ENCODE results near the gene SPEF2. TPM values are rescaled to one million over a fixed set of nuclear protein-coding genes. Genes with fewer than 3 reads are reported as not detected.
"Not testable (repeated sequence)": the region's sequence is repeated elsewhere in the genome, so short reads cannot be mapped to it uniquely, and the experiment has no call there.

SPEF2 gene
- total RNA-seq, 2 experiments from 2014 or later: 14.1 to 14.6 TPM

DNA sequence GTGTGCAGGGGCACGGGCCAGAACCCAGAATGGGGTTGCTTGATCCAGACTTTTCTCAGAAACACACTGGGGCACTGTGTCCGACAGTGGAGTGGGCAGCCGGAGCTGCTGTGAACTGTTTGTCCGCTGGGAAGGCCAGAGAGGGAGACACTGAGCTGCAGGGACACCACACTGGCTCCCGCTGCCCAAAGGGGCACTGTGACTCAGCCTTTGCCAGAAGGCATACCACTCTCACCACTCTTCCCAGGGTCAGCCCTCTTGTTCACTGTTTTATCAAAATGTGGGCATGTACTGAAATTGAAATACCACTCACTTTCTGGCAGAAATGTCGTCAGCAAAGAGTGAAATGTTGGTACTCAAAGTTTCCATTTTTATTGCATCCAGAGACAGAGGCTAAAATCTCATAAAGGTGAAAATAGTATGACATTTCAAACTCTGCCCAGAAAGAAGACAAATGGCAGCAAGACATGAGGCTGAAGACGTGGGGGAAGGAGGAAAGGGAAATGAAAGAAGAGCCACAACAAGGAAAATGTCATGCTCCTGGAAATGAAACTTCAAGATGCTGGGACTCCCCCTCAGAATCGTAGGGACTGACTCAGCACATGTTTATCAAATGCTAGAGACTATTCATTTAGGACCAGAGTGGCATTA, 234.5 kb downstream of the SPEF2 start:
- peak overlapping the region; percentile 99 for H3K27ac Mint-ChIP-seq
- POLR2A ChIA-PET: interaction anchor here (0.6 to 7.5 kb wide), 13 partner anchors 12 to 68 kb away, joined by 3 to 64 read pairs (median 4); no protein-coding TSS in a partner anchor
- peak overlapping the region; percentile 89 for H3K4me3 Mint-ChIP-seq

DNA sequence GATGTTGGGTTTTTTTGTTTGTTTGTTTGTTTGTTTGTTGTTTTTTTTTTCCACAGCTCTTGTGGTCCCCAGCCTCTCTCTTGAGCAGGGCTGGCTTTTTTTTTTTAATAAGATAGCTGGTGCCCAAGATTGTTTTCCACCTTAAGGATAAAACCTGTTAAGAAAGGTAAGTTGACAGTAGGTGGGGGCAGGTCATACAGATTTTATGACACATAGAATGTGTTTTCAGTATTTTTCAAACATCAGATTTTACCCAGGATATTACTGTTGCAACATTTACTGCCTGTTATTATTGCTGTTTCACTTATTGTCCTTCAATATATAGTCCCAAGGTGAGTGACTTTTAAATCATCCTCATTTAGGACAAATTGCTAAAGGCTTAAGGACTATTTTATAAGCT, 235.1 kb downstream of the SPEF2 start:
- peaks cover 62% of the 10 kb centered on the region for H3K36me3 Mint-ChIP-seq (ENCODE audit: low read depth)

More for the DNA sequence above, 234.5 kb downstream of the SPEF2 start:
- DNase-seq (peak; percentile 74), ATAC-seq (peak; percentile 43)
- intact Hi-C loops (cut with DNase I, micrococcal nuclease): loop anchor here (1.0 to 5.0 kb wide), 11 partner anchors 16 to 793 kb away; no protein-coding TSS in a partner anchor
- H3K4me1 Mint-ChIP-seq: peaks cover 68% of the 10 kb centered on the region
- H3K9me3 Mint-ChIP-seq (ENCODE audit: low read depth): peaks cover 10% of the 10 kb centered on the region
- no peaks in the 10 kb centered on the region for H3K27me3 Mint-ChIP-seq
- CTCF ChIA-PET: interaction anchor here (0.6 to 5.3 kb wide), 14 partner anchors 11 to 201 kb away, joined by 3 to 24 read pairs (median 4); no protein-coding TSS in a partner anchor
- H3K36me3 Mint-ChIP-seq (ENCODE audit: low read depth): peaks cover 62% of the 10 kb centered on the region

DNA sequence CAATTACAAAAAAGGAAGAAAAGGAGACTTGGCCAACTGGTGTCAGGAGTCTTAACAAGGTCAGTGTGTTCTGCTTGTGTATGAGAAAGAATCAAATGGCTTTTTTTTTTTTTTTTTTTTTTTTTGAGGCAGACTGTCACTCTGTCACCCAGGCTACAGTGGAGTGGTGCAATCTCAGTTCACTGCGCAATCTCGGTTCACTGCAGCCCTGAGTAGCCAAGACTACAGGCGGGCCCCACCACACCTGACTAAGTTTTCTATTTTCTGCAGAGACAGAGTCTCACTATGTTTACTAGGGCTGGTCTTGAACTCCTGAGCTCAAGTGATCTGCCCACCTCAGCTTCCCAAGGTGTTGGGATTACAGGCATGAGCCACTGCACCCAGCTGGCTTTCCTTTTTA, 236.0 kb downstream of the SPEF2 start:
- peak overlapping the region; percentile 89 for H3K4me3 Mint-ChIP-seq

More for the DNA sequence above, 235.1 kb downstream of the SPEF2 start:
- POLR2A ChIA-PET: interaction anchor here (0.6 to 7.5 kb wide), 14 partner anchors 10 to 68 kb away, joined by 3 to 64 read pairs (median 5); no protein-coding TSS in a partner anchor
- CTCF ChIA-PET: interaction anchor here (0.6 to 5.3 kb wide), 13 partner anchors 10 to 202 kb away, joined by 3 to 24 read pairs (median 5); no protein-coding TSS in a partner anchor
- intact Hi-C loops (cut with DNase I, micrococcal nuclease): loop anchor here (1.0 to 5.0 kb wide), 11 partner anchors 16 to 794 kb away; no protein-coding TSS in a partner anchor
- DNase-seq (no peak), ATAC-seq (peak; percentile 0)
- peaks cover 70% of the 10 kb centered on the region for H3K4me1 Mint-ChIP-seq
- H3K27ac Mint-ChIP-seq: peak overlapping the region; percentile 99
- H3K4me3 Mint-ChIP-seq: peak overlapping the region; percentile 89
- peaks cover 5% of the 10 kb centered on the region for H3K9me3 Mint-ChIP-seq (ENCODE audit: low read depth)
- no peaks in the 10 kb centered on the region for H3K27me3 Mint-ChIP-seq

DNA sequence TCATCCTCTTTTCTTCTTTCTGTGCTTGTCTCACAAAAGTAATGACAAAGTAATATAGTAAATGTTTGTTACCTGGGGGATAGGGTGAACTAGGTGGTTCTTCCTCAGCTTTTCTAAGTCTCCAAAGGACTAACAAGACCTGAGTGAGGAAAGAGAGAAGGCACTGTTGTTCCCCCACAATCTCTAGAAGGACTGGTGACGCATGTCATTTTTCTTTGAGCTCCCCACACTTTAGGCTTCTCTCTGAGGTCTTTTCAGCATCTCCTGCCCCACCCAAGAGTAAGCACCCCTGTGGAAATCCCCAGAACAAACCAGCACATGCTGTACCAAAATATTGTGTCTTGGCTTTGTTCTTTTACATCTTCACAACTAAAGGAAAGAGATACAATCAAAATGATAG, 236.6 kb downstream of the SPEF2 start:
- POLR2A ChIA-PET: interaction anchor here (0.6 to 7.5 kb wide), 21 partner anchors 9 to 135 kb away, joined by 3 to 64 read pairs (median 5); no protein-coding TSS in a partner anchor
- Mint-ChIP-seq H3K4me1 (peaks cover 70% of the 10 kb centered on the region), H3K27me3 (no peaks in the 10 kb centered on the region), H3K9me3 (ENCODE audit: low read depth) (no peaks in the 10 kb centered on the region), H3K4me3 (peak overlapping the region; percentile 89), H3K27ac (peak overlapping the region; percentile 99), H3K36me3 (ENCODE audit: low read depth) (peaks cover 65% of the 10 kb centered on the region)
- CTCF ChIA-PET: interaction anchor here (0.6 to 5.3 kb wide), 14 partner anchors 26 to 363 kb away, joined by 3 to 24 read pairs (median 4); no protein-coding TSS in a partner anchor
- DNase-seq (peak; percentile 74), ATAC-seq (peak; percentile 34)
- intact Hi-C loops (cut with DNase I, micrococcal nuclease): loop anchor here in 1 of 2 experiments (5.0 kb wide), 1 partner anchor 202 kb away; no protein-coding TSS in a partner anchor

More for the DNA sequence above, 236.0 kb downstream of the SPEF2 start:
- Mint-ChIP-seq H3K36me3 (ENCODE audit: low read depth) (peaks cover 62% of the 10 kb centered on the region), H3K9me3 (ENCODE audit: low read depth) (no peaks in the 10 kb centered on the region), H3K4me1 (peaks cover 68% of the 10 kb centered on the region), H3K27me3 (no peaks in the 10 kb centered on the region), H3K27ac (peak overlapping the region; percentile 99)
- intact Hi-C loops (cut with DNase I, micrococcal nuclease): loop anchor here (2.0 to 5.0 kb wide), 4 partner anchors 117 to 795 kb away; no protein-coding TSS in a partner anchor
- POLR2A ChIA-PET: interaction anchor here (0.6 to 7.5 kb wide), 18 partner anchors 10 to 134 kb away, joined by 3 to 64 read pairs (median 6); no protein-coding TSS in a partner anchor
- DNase-seq (peak; percentile 81), ATAC-seq (peak; percentile 31)
- CTCF ChIA-PET: interaction anchor here (0.6 to 5.3 kb wide), 11 partner anchors 29 to 362 kb away, joined by 3 to 24 read pairs (median 6); no protein-coding TSS in a partner anchor

DNA sequence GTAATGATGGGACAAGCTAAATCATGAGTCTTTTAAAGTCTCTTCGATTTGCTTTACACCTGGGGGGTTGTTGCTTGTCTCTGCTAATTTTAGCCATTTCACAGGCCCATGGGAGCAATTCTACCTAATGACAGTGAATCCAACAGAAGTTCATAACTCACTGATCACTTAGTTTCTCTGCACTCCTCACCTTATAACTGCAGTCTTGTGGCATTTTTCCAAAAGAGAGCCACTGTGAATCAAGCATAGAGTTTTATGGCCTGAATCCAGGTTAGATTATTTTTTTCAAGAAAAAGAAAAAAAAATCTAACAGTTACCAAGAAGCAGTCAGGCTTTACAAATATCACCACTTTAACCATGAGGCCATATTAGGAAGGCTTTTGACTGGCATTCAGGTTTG, 237.5 kb downstream of the SPEF2 start:
- Mint-ChIP-seq H3K27ac (peak overlapping the region; percentile 99), H3K27me3 (no peaks in the 10 kb centered on the region), H3K4me1 (peaks cover 70% of the 10 kb centered on the region), H3K9me3 (ENCODE audit: low read depth) (no peaks in the 10 kb centered on the region), H3K36me3 (ENCODE audit: low read depth) (peaks cover 75% of the 10 kb centered on the region), H3K4me3 (peak overlapping the region; percentile 89)
- DNase-seq (no peak), ATAC-seq (no peak)
- POLR2A ChIA-PET: interaction anchor here (0.6 to 7.5 kb wide), 8 partner anchors 14 to 71 kb away, joined by 3 to 64 read pairs (median 8); no protein-coding TSS in a partner anchor
- intact Hi-C loops (cut with DNase I, micrococcal nuclease): loop anchor here in 1 of 2 experiments (5.0 kb wide), 1 partner anchor 1022 kb away; the partner anchor contains the start of gene NIPBL
- CTCF ChIA-PET: interaction anchor here (0.6 to 5.3 kb wide), 12 partner anchors 22 to 204 kb away, joined by 3 to 24 read pairs (median 3); no protein-coding TSS in a partner anchor

DNA sequence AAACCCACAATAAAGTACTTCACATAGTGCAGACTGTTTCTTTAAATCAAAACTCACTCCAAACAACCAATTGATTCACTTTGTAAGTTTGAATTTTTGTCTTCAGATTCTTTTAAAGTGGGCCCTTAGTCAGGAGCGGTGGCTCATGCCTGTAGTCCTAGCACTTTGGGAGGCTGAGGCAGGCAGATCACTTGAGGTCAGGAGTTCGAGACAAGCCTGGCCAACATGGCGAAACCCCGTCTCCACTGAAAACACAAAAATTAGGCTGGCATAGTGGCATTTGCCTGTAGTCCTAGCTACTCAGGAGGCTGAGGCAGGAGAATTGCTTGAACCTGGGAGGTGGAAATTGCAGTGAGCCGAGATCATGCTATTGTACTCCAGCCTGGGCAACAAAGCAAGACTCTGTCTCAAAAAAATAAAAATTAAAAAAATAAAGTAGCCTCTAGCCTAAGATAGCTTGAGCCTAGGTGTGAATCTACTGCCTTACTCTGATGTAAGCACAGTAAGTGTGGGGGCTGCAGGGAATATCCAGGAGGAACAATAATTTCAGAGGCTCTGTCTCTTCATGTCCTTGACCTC, 238.6 kb downstream of the SPEF2 start:
- Mint-ChIP-seq H3K4me1 (peaks cover 69% of the 10 kb centered on the region), H3K27ac (peak overlapping the region; percentile 99), H3K36me3 (ENCODE audit: low read depth) (peaks cover 83% of the 10 kb centered on the region), H3K4me3 (peak overlapping the region; percentile 89)
- intact Hi-C loops (cut with DNase I, micrococcal nuclease): loop anchor here (1.0 to 5.0 kb wide), 2 partner anchors 239 to 1021 kb away; partner anchors contain the start of genes NIPBL (in 1 of the 2) and SPEF2 (in 1 of the 2)
- not testable (repeated sequence) for H3K9me3 Mint-ChIP-seq (ENCODE audit: low read depth); ATAC-seq; DNase-seq; H3K27me3 Mint-ChIP-seq
- POLR2A ChIA-PET: interaction anchor here (0.6 to 7.5 kb wide), 12 partner anchors 18 to 185 kb away, joined by 3 to 64 read pairs (median 4); no protein-coding TSS in a partner anchor
- CTCF ChIA-PET: interaction anchor here (0.8 to 8.6 kb wide), 11 partner anchors 18 to 78 kb away, joined by 3 to 58 read pairs (median 6); no protein-coding TSS in a partner anchor

DNA sequence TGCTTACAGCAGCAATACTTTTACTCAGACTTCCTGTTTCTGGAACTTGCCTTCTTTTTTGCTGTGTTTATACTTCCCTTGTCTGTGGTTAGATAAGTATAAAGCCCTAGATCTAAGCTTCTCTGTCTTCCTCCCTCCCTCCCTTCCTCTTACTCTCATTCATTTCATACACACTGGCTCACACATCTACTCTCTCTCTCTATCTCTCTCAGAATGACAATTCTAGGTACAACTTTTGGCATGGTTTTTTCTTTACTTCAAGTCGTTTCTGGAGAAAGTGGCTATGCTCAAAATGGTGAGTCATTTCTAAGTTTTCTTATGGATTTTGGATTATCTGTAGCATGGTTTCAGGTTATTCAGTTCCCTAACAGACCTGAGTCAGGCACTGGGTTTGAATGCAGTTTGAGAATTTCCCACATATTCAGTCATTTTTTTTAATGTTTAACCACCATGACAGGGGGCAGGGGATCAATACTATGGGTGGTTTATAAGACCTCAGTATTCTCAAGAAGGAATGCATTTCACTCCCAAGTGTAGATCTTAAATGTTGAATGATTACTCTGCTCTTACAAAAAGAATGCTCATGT, 239.2 kb downstream of the SPEF2 start, which contains the start of gene IL7R:
Gene IL7R, plus strand, starts transcription at position 127 of the 587 bp plus-strand sequence. Its CDS starts 87 bp downstream, at position 214.
- peaks cover 89% of the 10 kb centered on the region for H3K36me3 Mint-ChIP-seq (ENCODE audit: low read depth)
- peaks cover 69% of the 10 kb centered on the region for H3K4me1 Mint-ChIP-seq
- no peaks in the 10 kb centered on the region for H3K9me3 Mint-ChIP-seq (ENCODE audit: low read depth)
- H3K27me3 Mint-ChIP-seq: no peaks in the 10 kb centered on the region
- intact Hi-C loops (cut with DNase I, micrococcal nuclease): loop anchor here (1.0 to 5.0 kb wide), 11 partner anchors 21 to 1020 kb away; partner anchors contain the start of genes NIPBL (in 1 of the 2) and SPEF2 (in 1 of the 2)
- peak within 1 kb of the TSS; percentile 99 for H3K27ac Mint-ChIP-seq
- POLR2A ChIA-PET: interaction anchor here (0.6 to 7.5 kb wide), 10 partner anchors 18 to 185 kb away, joined by 3 to 64 read pairs (median 4); no protein-coding TSS in a partner anchor
- CTCF ChIA-PET: interaction anchor here (0.8 to 8.6 kb wide), 10 partner anchors 19 to 78 kb away, joined by 3 to 58 read pairs (median 5); no protein-coding TSS in a partner anchor
- peak; percentile 56 for ATAC-seq
- peak within 1 kb of the TSS; percentile 89 for H3K4me3 Mint-ChIP-seq
- DNase-seq: no peak

DNA sequence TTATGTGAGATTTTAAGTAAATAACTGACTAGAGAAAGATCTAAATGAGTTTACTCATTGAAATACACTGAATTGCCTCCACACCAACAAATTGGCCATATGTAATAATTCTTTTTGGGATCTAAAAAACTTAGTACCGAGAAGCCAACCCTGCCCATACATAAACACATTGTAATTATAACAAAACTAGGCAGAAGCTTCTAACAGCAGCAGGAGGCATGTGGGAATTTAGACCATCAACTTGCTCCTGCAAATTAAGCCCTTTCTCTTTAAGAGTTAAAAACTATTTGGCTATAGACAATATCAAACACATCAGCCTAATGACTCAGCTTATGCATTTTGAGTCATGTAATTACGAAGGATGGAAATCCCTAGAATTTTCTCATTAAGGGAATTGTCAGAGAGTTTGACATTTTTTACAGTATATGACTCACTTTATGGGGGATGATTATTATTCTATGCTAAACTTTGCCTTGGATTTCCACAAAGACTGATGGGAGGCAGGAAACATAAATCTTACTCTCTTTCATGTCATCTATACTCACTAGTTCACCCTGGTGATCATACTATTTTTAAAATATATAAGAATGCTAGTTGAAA, 240.0 kb downstream of the SPEF2 start:
- intact Hi-C loops (cut with DNase I, micrococcal nuclease): loop anchor here (1.0 to 5.0 kb wide), 12 partner anchors 21 to 1020 kb away; partner anchors contain the start of gene NIPBL (in 1 of the 2)
- no peaks in the 10 kb centered on the region for H3K27me3 Mint-ChIP-seq
- H3K27ac Mint-ChIP-seq: peak overlapping the region; percentile 99
- DNase-seq (no peak), ATAC-seq (no peak)
- peaks cover 71% of the 10 kb centered on the region for H3K4me1 Mint-ChIP-seq
- CTCF ChIA-PET: interaction anchor here (0.9 to 8.6 kb wide), 12 partner anchors 12 to 79 kb away, joined by 3 to 58 read pairs (median 6); no protein-coding TSS in a partner anchor
- H3K36me3 Mint-ChIP-seq (ENCODE audit: low read depth): peaks cover 96% of the 10 kb centered on the region
- POLR2A ChIA-PET: interaction anchor here (0.7 to 7.5 kb wide), 8 partner anchors 19 to 72 kb away, joined by 3 to 64 read pairs (median 6); no protein-coding TSS in a partner anchor
- peak overlapping the region; percentile 89 for H3K4me3 Mint-ChIP-seq
- no peaks in the 10 kb centered on the region for H3K9me3 Mint-ChIP-seq (ENCODE audit: low read depth)

DNA sequence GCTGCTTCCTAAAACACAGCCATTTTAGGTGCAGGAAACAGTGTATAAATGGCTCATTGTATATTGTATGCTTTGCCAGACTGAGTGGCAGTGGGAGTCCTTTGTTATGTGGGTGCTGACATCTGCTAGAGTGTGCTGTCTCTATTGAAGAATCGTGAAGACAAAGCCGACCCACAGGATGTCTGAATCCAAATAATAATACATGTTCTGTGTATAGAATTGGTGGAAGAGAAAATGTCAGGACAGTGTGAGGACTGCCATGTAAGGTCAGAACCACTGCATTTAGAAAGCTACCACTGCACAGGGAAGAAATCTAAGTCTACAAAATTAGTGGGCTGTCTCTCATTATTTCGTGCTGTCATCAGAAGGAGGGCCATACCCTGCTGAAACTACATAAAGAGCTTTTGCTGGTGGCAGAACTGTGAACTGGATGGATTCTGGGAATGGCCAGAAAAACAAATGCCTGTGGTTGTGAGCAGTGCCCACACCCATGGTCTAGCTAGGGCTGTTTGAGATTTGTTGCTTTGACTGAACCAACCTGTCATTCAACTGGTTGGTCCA, 241.5 kb downstream of the SPEF2 start:
- POLR2A ChIA-PET: interaction anchor here (0.6 to 7.5 kb wide), 16 partner anchors 21 to 238 kb away, joined by 3 to 64 read pairs (median 4); no protein-coding TSS in a partner anchor
- Mint-ChIP-seq H3K36me3 (ENCODE audit: low read depth) (peaks cover 95% of the 10 kb centered on the region), H3K27me3 (no peaks in the 10 kb centered on the region), H3K4me1 (peaks cover 80% of the 10 kb centered on the region), H3K27ac (peak overlapping the region; percentile 95), H3K9me3 (ENCODE audit: low read depth) (no peaks in the 10 kb centered on the region), H3K4me3 (peak overlapping the region; percentile 89)
- CTCF ChIA-PET: interaction anchor here (0.6 to 8.6 kb wide), 19 partner anchors 8 to 1022 kb away, joined by 3 to 58 read pairs (median 4); no protein-coding TSS in a partner anchor
- DNase-seq (no peak), ATAC-seq (peak; percentile 4)
- intact Hi-C loops (cut with DNase I, micrococcal nuclease): loop anchor here (2.0 to 5.0 kb wide), 2 partner anchors 26 to 1018 kb away; partner anchors contain the start of gene NIPBL (in 1 of the 2)

Measured in activated CD4-positive, alpha-beta T cell treated with anti-CD3 and anti-CD28 coated beads for 36 hours (primary cell).